SIG-M5 (cell line): ENCODE measurements around the gene TEX28.
A peak's percentile ranks its signal among the peaks of the same experiment; 100 is the strongest.
"Not testable (repeated sequence)": the region's sequence is repeated elsewhere in the genome, so short reads cannot be mapped to it uniquely, and the experiment has no call there.

Experiments used
- DNase-seq: peaks from one replicate; lab custom pipeline; 2025; lab: John Stamatoyannopoulos, UW

TEX28 gene, protein sequence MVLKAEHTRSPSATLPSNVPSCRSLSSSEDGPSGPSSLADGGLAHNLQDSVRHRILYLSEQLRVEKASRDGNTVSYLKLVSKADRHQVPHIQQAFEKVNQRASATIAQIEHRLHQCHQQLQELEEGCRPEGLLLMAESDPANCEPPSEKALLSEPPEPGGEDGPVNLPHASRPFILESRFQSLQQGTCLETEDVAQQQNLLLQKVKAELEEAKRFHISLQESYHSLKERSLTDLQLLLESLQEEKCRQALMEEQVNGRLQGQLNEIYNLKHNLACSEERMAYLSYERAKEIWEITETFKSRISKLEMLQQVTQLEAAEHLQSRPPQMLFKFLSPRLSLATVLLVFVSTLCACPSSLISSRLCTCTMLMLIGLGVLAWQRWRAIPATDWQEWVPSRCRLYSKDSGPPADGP

DNA sequence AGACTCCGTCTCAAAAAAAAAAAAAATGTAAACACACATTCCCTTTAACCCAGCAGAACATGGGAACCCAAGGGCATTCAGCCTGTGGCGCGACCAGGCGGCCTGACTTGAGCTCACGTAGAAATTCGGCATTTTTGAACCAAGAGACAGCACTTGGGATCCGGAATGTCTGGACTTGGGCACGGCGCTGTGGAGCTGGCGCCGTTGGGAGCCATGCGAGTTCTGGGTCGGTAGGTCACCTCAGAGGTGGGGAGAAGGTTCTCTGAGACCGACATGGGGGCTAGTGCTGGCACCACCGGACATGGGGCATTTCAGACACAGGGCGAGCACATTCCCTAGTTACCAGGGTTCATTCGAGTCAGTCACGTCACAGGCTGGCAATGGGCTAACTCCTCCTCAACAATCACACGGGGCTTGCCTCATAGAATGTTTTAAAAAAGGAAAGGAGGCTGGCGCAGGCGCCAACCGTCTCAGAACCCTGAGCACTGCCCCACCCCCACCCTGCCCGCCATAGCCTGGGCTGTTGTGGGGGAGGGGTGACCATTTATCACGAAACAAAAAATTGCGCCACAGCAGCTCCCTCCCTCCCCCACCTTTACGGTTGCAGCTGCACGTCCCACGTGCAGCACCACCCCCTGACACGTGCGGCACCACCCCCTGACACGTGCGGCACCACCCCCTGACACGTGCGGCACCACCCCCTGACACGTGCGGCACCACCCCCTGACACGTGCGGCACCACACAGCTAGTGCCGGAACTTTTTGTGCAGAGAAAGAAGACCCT, at the start of gene TEX28:
TEX28 (minus strand) TSS at position 334 of the 784 bp plus-strand sequence. CDS start 3,007 bp downstream, outside the sequence.
- DNase-seq: no peak

DNA sequence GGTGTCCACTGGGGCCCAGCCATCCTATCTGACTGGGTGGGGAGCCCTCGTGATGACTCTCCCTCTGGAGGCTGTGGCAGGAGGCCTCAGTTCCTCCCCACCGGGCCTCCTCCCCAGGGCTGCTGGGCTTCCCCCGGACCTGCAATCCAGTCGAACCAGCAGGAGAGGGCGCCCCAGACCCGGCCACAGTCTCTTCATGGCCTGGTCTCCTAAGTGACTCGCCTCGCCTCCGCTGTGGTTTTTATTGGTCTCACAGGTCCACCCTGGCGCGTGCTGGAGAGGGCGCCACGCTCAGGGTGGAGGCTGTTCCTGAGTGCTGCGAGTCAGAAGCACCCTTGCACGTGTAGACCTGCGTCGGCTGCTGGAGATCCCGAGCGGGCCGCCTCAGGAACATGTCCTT, 48.7 kb upstream of the TEX28 start:
- DNase-seq: not testable (repeated sequence)

DNA sequence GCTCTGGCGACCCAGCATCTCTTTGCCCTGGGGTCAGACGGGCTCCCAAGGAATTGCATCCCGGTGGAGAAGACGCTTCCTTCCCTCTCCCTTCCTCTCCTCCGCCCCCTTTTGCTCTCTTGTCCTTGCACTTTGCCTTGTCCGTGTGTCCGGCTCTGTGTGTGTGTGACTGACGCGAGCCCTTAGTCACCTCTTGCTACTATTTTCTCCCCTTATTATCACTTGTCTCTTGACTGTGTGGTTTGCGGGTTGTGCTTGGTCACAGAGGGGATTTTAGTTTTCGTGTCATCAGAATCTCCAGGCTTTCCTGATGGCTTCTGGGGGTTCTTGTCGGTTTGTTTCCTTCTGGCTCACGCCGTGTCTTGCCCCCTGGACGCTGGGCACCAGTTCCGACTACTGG, 48.1 kb upstream of the TEX28 start:
- DNase-seq: not testable (repeated sequence)

DNA sequence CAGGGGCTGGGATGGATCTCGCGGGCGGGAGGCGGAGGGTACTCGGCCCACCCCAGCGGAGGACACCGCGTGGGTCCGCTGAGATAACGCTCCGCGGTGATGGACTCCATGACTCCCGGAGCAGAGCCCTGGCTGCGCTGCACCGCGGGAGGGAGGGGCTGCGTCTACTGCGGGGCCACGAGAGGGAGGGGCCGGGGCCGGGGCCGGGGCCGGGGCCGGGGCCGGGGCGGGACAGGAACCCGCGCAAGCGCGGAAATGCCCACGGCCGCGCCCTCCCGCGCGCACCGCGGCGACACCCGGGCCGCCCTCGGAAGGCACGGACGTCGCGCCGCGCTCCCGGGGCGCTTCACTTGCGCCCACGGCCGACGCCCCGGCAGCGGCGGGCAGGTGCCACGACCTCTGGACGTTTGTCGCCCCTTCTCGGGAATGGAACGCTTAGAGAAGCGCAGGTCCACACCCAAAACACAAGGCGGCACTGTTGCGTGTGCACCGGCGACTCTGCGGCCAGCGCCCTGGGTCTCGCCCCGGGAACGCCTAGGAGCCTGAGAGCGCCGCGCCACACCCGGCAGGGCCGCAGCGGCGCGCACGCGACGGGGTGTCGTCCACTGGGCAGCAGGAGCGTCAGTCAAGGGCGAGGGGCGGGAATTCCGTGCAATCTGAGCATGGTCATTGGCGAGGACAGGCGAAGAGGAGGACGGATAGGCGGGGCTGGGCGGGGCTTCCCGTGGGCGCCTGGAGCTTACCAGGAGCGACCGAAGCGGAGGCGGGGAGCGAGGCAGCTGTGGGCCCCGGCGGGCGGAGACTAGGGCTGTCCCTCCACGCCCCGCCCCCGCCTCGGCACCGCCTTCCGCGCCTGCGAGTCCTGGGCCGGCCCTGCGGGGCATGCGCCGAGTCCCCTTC, 46.7 kb upstream of the TEX28 start:
- not testable (repeated sequence) for DNase-seq

DNA sequence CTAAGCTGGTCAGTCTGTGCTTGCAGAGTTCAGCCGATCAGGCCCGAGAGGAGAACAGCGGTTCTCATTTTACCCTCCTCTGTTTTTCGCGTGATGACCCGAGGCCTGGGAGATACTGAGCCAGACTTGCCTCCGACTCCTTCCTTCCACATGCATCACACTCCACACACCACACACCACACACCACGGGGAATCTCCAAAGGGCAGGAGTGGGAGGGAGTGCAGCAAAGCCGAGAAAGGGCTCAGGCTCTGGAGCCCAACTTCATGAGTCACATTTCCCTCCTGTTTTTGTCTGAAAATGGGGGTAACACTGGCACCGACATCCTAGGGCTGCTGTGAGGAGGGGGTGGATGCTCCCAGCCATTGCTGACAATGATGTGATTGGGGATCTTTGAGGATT, 39.6 kb upstream of the TEX28 start:
- DNase-seq: no peak

DNA sequence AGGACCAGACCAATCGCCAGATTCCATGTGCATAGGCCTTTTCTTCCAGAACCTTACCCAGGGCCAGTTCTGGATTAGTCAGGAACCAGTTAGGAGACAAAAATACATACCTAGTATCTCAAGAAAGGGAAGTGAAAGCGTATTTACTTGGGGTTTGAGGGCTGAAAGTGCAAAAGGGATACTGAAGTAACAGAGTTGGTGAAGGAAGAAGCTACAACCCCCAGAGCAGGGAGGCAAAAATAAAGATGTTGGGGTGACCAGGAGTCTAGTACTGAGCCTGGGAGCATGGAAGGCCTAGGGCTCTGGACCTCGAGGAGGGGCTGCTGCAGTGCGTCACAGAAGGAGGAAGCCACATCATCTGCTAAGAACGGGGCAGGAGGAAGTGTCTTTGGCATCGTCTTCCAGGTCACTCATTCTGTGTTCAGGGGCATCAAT, 38.9 kb upstream of the TEX28 start:
- peak; percentile 49 for DNase-seq

DNA sequence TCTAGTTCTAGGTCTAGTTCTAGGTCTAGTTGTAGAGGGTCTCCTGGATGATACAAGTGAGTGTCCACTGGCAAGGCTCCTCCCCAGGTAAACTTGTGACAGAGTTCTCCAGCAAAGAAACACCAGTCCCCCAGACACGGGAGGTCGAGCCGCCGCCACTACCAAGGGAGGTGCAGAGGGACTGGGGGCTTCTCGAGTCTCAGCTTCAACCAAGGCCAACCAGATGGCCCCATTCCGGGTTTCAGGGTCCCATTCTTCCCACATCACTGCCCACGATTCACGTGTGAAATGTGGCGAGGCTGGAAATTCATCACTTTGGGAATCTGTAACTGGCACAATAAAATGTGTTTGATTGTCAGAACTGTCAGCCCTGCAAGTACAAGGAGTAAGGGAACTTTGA, 38.2 kb upstream of the TEX28 start:
- no peak for DNase-seq

DNA sequence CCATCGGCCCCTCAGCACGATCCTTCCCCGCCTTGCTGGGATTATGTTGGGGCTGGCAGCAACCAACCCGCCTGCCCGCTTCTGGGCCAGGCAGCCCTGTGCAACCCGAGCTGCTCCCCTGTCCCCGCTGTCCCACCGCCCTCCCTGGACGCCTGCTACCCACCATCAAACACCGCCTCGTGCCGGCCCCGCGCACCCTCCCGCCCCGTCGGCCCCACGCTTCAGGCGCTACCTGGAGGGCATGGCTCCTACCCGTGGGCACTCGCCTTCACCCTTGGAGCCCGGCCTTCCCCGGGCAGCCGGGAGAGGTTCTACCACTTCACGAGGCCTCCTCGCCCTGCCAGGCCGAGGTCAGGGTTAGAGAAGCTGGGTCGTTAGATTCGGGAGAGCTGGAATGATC, 37.6 kb upstream of the TEX28 start:
- no peak for DNase-seq

DNA sequence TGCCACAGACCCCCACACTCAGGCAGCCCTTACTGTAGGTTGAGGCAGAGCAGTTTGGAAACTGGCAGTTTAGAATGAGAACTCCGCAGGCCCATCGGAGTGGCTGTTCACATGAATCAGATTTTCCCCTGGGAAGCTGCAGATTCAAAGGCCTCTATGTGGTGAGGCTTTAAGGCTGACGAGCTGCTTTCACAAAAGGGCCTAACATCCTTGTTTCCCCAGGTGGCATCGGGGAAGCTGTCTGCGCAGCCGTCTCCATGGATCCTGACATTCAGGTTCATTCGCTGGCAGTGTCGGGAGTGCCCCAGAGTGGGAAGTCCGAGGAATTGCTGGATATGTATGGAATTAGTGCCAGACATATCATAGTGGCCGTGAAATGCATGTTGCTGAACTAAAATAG, 34.4 kb upstream of the TEX28 start:
- no peak for DNase-seq

DNA sequence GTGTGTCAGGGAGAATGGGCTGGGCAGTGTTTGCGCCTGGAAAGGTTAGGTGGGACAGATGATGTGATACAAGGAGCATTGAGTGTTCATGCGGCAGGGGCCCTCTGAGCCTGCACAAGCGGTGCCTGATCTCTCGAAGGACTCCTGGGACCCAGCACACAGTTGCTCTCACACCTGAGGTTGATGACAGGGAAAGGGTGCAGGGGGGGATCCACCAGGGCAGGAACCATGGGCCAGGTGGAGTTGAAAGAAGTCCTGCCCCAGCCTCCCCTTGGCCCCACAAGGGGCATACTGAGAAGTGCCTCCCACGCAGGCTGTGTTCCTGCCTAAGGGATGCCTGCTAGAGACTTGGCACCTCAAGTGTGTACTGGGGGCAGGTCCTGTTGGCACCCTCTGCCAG, 33.7 kb upstream of the TEX28 start:
- DNase-seq: no peak

DNA sequence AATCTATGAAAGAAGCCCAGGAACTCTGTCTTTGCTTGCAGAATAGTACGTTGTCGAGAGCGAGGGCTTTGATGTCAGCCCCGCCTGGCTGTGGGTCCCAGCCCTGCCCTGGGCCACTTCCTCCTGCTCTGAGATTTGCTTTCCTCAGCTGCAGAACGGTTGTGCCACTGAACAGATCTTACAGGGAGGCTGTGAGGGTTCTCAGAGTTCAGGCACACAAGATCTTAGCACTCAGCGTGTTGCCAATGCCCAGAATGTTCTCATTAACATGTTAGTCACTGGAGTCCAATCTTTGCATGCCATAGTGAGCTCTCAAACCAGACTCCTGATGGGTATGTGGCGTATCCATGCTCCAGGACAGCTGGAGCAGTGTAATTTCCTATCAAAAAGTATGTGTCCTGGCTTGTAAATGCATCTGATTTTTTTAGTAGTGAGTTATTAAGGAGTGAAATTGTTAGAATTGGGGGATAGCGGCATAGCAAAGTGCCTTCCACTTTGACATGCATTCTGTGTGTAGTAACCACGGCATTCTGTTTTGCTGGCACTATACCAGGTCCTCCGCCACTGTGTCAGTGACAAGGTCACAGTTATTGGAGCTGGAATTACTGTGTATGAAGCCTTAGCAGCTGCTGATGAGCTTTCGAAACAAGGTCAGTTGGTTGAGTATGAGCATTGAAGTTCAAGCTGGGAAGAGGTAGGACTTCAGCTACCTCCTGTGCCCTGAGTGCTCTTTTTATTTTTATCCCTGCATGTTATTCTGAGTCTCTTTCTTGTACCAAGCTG, 32.3 kb upstream of the TEX28 start:
- no peak for DNase-seq

DNA sequence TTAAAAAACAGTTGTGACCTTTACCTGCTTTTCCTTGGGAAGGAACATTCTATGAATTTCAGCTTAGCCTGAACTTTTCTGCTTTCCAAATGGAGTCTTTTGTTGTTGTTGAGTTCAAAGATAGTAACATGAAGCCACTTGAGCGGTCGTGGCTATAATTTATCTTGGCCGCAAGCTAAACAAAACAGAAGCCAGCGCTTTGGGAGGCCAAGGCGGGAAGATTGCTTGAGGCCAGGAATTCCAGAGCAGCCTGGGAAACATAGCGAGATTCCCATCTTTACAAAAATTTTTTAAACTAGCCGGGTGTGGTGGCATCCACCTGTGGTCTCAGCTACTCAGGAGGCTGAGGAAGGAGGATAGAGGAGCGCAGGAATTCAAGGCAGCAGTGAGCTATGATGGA, 30.6 kb upstream of the TEX28 start:
- DNase-seq: no peak

DNA sequence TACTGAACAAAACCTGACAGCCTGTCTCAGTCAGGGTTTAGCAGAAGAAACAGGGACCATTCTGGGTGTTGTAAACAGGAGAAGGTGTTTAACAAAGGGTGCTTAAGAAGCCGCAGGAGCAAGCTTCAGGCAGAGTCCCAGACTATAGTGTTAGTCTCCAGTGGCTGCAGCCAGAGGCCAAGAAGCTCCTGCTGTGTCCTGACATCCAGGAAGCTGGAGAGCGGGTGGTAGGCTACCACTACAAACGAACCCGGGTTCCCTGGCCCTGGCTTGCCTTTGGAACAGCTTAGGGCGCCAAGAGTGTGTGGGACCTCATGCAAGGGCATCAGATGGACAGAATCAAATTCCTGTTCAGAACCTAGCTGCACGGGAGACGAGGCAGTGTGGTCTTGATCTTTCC, 28.6 kb upstream of the TEX28 start:
- no peak for DNase-seq

DNA sequence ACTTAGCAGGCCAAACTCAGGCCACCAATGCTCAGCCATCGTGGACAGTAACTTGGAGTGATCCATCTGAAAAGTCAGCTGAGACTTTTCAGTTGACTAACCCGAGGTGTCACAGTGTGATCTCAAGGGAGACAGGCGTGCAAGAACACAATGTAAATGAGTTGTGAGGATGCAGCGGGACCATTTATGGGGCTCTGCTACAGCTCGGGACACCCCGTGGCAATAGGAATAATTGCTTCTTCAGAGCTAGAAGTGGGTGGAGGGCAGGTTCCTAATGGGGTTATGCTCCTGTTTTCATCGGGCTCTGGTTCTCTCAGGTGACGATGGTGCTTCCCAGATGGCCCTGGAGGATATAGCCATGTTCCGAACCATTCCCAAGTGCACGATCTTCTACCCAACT, 28.0 kb upstream of the TEX28 start:
- no peak for DNase-seq

DNA sequence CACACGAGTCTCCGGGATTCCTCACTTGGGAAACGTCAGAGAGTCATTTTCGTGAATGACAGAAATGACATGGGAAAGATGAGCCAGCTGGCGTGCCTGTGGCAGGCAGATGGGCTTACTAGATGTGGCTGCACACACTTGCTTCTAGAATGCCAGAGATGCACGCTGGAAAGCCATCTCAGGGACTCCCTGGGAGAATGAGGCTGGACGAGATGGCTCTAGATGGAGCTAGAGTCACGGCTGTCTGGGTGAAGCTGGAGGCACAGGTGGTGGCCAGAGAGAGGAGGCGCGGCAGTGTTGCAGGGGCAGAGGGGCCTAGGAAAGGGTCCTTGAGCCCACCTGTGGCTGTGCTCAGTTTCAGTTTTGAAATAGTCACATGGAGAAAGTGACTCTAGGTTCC, 26.7 kb upstream of the TEX28 start:
- DNase-seq: no peak

DNA sequence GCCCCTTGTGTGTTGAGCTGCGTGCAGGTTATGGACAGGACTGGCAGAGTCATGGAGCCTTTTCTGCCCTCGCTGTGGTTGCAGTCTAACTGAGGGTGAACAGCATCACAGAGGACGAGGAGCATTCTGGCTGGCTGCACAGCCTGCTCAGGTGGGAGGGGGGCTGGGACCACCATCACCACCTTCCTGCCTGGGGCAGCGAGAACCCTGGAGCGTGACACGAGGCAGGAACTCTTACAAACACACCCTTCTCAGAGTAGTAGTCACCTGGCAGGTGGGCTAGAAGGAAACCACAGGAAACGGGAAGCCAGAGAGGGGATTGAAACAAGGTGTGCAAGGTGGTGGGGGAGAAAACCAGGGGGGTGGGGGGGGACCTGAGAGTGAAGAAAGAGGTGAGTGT, 26.2 kb upstream of the TEX28 start:
- no peak for DNase-seq

DNA sequence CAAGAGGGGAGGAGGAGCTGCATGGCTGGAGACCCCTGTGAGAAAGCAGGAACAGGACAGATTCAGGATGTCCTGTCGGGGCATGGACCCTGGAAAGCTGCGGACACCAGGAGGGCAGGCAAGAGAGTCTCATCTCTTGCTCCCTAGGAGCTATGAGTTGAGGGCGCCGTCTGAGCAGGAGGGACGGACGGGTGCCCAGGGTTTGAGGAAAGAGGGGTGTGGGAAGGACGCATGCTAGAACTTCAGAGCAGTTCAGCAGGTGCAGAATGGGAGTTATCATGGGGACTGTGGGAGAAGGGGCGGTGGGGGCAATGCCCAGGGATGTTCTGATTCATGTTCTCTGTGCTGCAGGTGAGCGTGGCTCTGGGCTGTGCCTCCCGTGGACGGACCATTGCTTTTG, 25.5 kb upstream of the TEX28 start:
- DNase-seq: no peak

DNA sequence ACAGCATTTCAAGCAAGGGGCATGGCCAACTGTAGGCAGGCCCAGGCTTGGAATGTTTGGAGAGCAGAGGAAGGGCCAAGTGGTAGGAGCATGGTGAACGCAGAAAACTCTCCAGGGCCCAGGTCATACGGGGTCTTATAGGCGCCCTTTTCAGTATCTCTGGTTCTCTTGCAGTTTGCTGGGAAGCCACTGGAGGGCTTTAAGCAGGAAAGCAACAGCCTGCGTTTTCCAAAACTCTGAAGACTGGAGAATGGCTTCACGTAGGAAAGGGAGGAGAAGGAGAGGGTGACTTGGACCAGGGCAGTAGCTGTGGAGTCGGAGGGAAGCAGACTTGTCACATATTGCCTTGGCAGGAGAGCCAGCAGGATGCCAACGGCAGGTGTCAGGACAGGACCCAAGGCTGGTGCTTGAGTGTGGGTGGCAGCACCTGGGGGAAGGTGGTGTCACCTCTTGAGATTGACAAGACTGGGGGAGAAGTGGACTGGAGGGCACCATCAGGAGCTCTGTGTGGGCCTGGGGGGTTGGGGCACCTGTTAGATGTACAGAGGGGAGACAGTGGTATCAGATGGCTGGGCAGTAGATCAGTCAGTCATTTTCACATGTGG, 22.6 kb upstream of the TEX28 start:
- DNase-seq: no peak

DNA sequence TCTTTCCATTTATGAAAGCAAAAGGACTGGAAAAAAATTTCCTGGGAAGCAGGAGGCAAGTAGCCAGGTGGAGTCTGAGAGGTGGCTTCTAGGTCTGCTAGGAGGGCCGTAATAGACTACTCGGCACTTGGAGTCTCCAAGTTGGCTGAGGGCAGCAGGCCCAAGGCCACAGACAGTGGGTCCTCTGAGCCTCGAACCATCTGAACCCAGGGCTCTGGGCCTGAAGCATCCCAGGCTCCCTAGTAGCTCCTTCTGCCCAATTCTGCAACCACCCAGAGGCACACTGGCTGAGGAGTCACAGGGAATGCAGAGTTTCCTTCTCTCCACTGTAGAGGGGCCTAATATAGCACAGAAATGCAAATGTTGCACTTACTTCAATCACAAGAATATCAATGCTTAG, 20.5 kb upstream of the TEX28 start:
- DNase-seq: no peak

DNA sequence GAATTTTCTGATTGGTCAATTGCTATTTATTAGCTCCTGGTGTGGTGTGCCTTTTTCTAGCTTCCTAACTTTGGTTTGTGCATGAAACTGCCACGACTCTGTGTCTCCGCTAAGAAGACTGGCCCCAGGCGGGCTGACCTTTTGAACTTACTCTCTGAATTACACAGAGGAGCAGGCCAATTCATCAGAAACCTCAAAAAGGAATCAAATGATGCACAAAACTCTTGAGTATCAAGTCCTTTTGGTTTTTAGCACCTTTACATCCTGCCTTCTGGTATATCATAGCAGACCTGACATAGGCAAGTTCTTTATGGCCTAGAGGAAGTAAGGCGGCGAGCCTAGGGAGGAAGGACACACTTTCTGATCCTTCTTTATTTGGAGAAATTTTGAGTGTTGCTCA, 18.2 kb upstream of the TEX28 start:
- no peak for DNase-seq

DNA sequence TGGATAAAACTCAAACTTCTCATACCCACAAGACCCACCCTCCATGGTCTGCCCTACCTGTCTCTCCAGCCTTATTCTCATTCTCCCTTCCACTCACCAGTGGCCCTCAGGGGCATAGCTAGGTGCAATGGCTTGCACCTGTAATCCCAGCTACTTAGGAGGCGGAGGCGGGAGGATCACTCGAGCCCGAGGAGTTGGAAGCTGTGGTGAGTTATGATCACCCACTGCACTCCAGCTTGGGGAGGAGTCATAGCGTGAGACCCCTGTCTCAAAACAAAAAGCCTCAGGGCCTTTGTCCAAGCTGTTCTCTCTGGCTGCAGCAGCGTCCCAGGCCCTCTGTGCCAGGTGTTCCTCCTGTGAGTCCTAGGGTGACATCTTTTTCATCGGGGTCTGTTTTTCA, 17.2 kb upstream of the TEX28 start:
- DNase-seq: no peak
